ENCODE measurements around the gene RTN4RL1. TPM values are rescaled to one million over a fixed set of nuclear protein-coding genes. Genes with fewer than 3 reads are reported as not detected.

The RTN4RL1 gene
- total RNA-seq, 1 experiment from 2014 or later = 0.22 TPM

GRCh38 chr17:1937461-1937860 lies 87.7 kb downstream of the RTN4RL1 start:
- H3K4ac ChIP-seq (ENCODE audit: low read depth, low read length) = no peak overlapping the region
- no peak overlapping the region for H3K27ac ChIP-seq (ENCODE audit: insufficient read length, low read depth, low read length)
- H3T11ph ChIP-seq (ENCODE audit: low read length) = no peak overlapping the region
- Mint-ChIP-seq H3K9me3 (no peaks in the 10 kb centered on the region), H3K4me1 (peaks cover 0 to 9% of the 10 kb centered on the region in 2 experiments; a peak in 2 of 4 replicates), H3K27me3 (ENCODE audit: low read depth) (peaks cover 18% of the 10 kb centered on the region), H3K27ac (no peak overlapping the region), H3K36me3 (ENCODE audit: insufficient read depth in 1 of 3, low read depth in 3 of 3) (no peaks in the 10 kb centered on the region), H3K4me3 (no peak overlapping the region)
- WGBS (ENCODE audit: extremely low coverage, insufficient read length, low lambda C conversion rate) = no CpG with 5 or more reads among the region's 25 CpGs
- H2BK12ac ChIP-seq (ENCODE audit: insufficient read length, low read depth, low read length) = no peak overlapping the region
- no peak overlapping the region for H3K56ac ChIP-seq (ENCODE audit: insufficient read length, low read depth, low read length)
- no peaks in the 10 kb centered on the region for H3K9me3 ChIP-seq (ENCODE audit: control insufficient read depth, low read depth, low read length)
- H3K27me3 ChIP-seq (ENCODE audit: insufficient read depth, low read length) = no peaks in the 10 kb centered on the region
- peaks cover 3% of the 10 kb centered on the region for H3K23me2 ChIP-seq (ENCODE audit: insufficient read length, low read depth, low read length, poor library complexity, severe bottlenecking)
- H3K9ac ChIP-seq (ENCODE audit: extremely low read depth, insufficient read length, low read length) = no peak overlapping the region
- no peak overlapping the region for H2BK5ac ChIP-seq (ENCODE audit: insufficient read length, low read length)
- no peak overlapping the region for H3K18ac ChIP-seq (ENCODE audit: insufficient read length, low read depth, low read length)
- no peak for TF ChIP-seq CTCF (conservative IDR thresholded peaks at IDR 0.05)
- no peak overlapping the region for H2AK5ac ChIP-seq (ENCODE audit: insufficient read length, low read length)
- H4K20me1 ChIP-seq (ENCODE audit: control insufficient read depth, insufficient read depth, insufficient read length) = no peaks in the 10 kb centered on the region
- H4K8ac ChIP-seq (replicated peaks; ENCODE audit: insufficient read length, low read depth, low read length) = no peak overlapping the region
- no peak overlapping the region for H2BK120ac ChIP-seq (ENCODE audit: low read depth, low read length, poor library complexity, severe bottlenecking)
- H2BK20ac ChIP-seq (ENCODE audit: low read depth, low read length, poor library complexity, severe bottlenecking) = no peak overlapping the region
- H3K79me2 ChIP-seq (ENCODE audit: insufficient read depth, low read length) = no peaks in the 10 kb centered on the region
- no peak overlapping the region for H3K23ac ChIP-seq (ENCODE audit: insufficient read length, low read depth, low read length)
- no peak overlapping the region for H3K4me2 ChIP-seq (ENCODE audit: insufficient read depth, insufficient read length, low read length)
- H3K4me1 ChIP-seq (ENCODE audit: insufficient read depth, low read length) = no peaks in the 10 kb centered on the region
- H3K79me1 ChIP-seq (ENCODE audit: insufficient read depth, low read depth, low read length, poor library complexity, severe bottlenecking) = no peaks in the 10 kb centered on the region
- no peak overlapping the region for H4K91ac ChIP-seq (ENCODE audit: insufficient read length, low read depth, low read length)
- no peak overlapping the region for H2BK15ac ChIP-seq (ENCODE audit: low read depth, low read length)
- H4K5ac ChIP-seq (ENCODE audit: insufficient read length, low read depth, low read length) = no peak overlapping the region
- no peak for DNase-seq
- H3K14ac ChIP-seq (ENCODE audit: insufficient read depth, low read length) = no peak overlapping the region
- no peak overlapping the region for H2AFZ ChIP-seq (ENCODE audit: low read length)

Measured in H9 (cell line).